HEK293 (cell line): ENCODE measurements around the gene USP8.

ENCODE experiments used
- CTCF ChIP-seq: fragments of 450-650 bp; formaldehyde crosslinking; IDR thresholded peaks from 2 replicates; pipeline ENCODE4 v1.5.1; 2016; ENCODE audit warnings: missing biosample characterization, missing genetic modification characterization
- TCF7L2 ChIP-seq: IDR thresholded peaks from 2 replicates; pipeline ENCODE4 v1.6.1; 2011; ENCODE audit warnings: low read depth, mild to moderate bottlenecking, inconsistent platforms, low read length, moderate library complexity, borderline replicate concordance
- ZFP3 ChIP-seq: fragments of 450-650 bp; formaldehyde crosslinking; IDR thresholded peaks from 2 replicates; pipeline ENCODE4 v1.5.1; 2016; ENCODE audit warnings: low read depth, missing biosample characterization, missing genetic modification characterization
- ZNF292 ChIP-seq: fragments of 450-650 bp; formaldehyde crosslinking; IDR thresholded peaks from 2 replicates; pipeline ENCODE4 v1.5.1; 2016; ENCODE audit warnings: low read depth, missing biosample characterization, missing genetic modification characterization, borderline replicate concordance
- ZNF571 ChIP-seq: fragments of 450-650 bp; formaldehyde crosslinking; IDR thresholded peaks from 2 replicates; pipeline ENCODE4 v1.5.0; 2017; ENCODE audit warnings: missing biosample characterization, missing genetic modification characterization

GRCh38 chr15:50552238-50552637 lies 128.0 kb downstream of the USP8 start:
- no peak for TF ChIP-seq CTCF (tag by site-specific recombination)
- TF ChIP-seq TCF7L2, result no peak
- no peak for TF ChIP-seq ZNF571
- TF ChIP-seq ZNF292, result no peak
- no peak for TF ChIP-seq ZFP3 (tag by site-specific recombination)
